Ishikawa (cell line): Measurements from ENCODE around the gene GRK5.

Experiments
- CEBPB ChIP-seq: IDR thresholded peaks from 2 replicates; pipeline ENCODE4 v1.6.1; 2012
- CREB1 ChIP-seq: IDR thresholded peaks from 2 replicates; pipeline ENCODE4 v1.6.1; 2012; ENCODE audit warnings: low read depth
- EGR1 ChIP-seq: IDR thresholded peaks from 2 replicates; pipeline ENCODE4 v1.6.1; 2012
- EP300 ChIP-seq: IDR thresholded peaks from 2 replicates; pipeline ENCODE4 v1.6.1; 2012; ENCODE audit warnings: borderline replicate concordance
- FOXM1 ChIP-seq: IDR thresholded peaks from 2 replicates; pipeline ENCODE4 v1.6.1; 2012; ENCODE audit warnings: low read depth, borderline replicate concordance
- MAX ChIP-seq: IDR thresholded peaks from 2 replicates; pipeline ENCODE4 v1.6.1; 2012
- NFIC ChIP-seq: IDR thresholded peaks from 2 replicates; pipeline ENCODE4 v1.6.1; 2012
- RAD21 ChIP-seq: IDR thresholded peaks from 2 replicates; pipeline ENCODE4 v1.6.1; 2012; ENCODE audit warnings: low read depth
- REST ChIP-seq: IDR thresholded peaks from 2 replicates; pipeline ENCODE4 v1.6.1; 2012; ENCODE audit warnings: low read depth, mild to moderate bottlenecking
- TAF1 ChIP-seq: IDR thresholded peaks from 2 replicates; pipeline ENCODE4 v1.6.1; 2012; ENCODE audit warnings: low read depth, mild to moderate bottlenecking
- TCF12 ChIP-seq: IDR thresholded peaks from 2 replicates; pipeline ENCODE4 v1.6.1; 2012; ENCODE audit warnings: low read depth
- TEAD4 ChIP-seq: IDR thresholded peaks from 2 replicates; pipeline ENCODE4 v1.6.1; 2012
- USF1 ChIP-seq: IDR thresholded peaks from 2 replicates; pipeline ENCODE4 v1.6.1; 2012
- YY1 ChIP-seq: IDR thresholded peaks from 2 replicates; pipeline ENCODE4 v1.6.1; 2012; ENCODE audit warnings: low read depth
- ZBTB7A ChIP-seq: IDR thresholded peaks from 2 replicates; pipeline ENCODE4 v1.6.1; 2012; ENCODE audit warnings: low read depth

The GRK5 gene

GRCh38 chr10:119417852-119418251, 210.5 kb downstream of the GRK5 start:
- TF ChIP-seq EP300 (no peak), TEAD4 (no peak), MAX (no peak), EGR1 (no peak), CREB1 (no peak), YY1 (no peak), ZBTB7A (no peak), TCF12 (no peak), TAF1 (no peak), CEBPB (no peak), NFIC (no peak), REST (no peak), RAD21 (no peak), FOXM1 (no peak)

- TF ChIP-seq TEAD4, result no peak
- TF ChIP-seq CREB1, result no peak
- no peak for TF ChIP-seq EP300
- TF ChIP-seq ZBTB7A, result no peak
Measured at GRCh38 chr10:119418362-119418761, 211.0 kb downstream of the GRK5 start.

GRCh38 chr10:119419931-119420330, 212.6 kb downstream of the GRK5 start:
- no peak for TF ChIP-seq REST
- TF ChIP-seq MAX, result no peak
- TF ChIP-seq ZBTB7A, result no peak
- no peak for TF ChIP-seq EGR1
- TF ChIP-seq USF1, result no peak

GRCh38 chr10:119420950-119421875, 213.8 kb downstream of the GRK5 start:
- TF ChIP-seq ZBTB7A, result no peak
- no peak for TF ChIP-seq REST
- no peak for TF ChIP-seq CEBPB
- no peak for TF ChIP-seq TAF1
- TF ChIP-seq FOXM1, result no peak
- TF ChIP-seq USF1, result no peak
- TF ChIP-seq NFIC, result no peak
- no peak for TF ChIP-seq TEAD4
- TF ChIP-seq TCF12, result no peak
- TF ChIP-seq MAX, result no peak
- no peak for TF ChIP-seq YY1
- TF ChIP-seq RAD21, result no peak
- no peak for TF ChIP-seq CREB1
- no peak for TF ChIP-seq EP300
- no peak for TF ChIP-seq EGR1
